IMR-90 (cell line): Measurements from ENCODE around the gene CHD6. TPM values are rescaled to one million over a fixed set of nuclear protein-coding genes. Genes with fewer than 3 reads are reported as not detected.

Experiments used
- ATAC-seq: fragments of 200-7000 bp; cut with Tn5 transposase; 2 replicates; pipeline ENCODE4 v1.9.1; 2020; ENCODE audit warnings: low read depth, mild to moderate bottlenecking, moderate library complexity
- BruUV-seq: library from RNA; stranded (reverse); fragments of 400-500 nt; replicated peaks from 2 replicates; lab custom pipeline; 2021; lab: Mats Ljungman, UMichigan
- CTCF ChIA-PET: fragments of 300-600 bp; formaldehyde crosslinking; extraction: SDS; loops from one replicate; lab custom pipeline; 2021; ENCODE audit warnings: antibody characterized with exemption; lab: Yijun Ruan, JAX
- POLR2A ChIA-PET: fragments of 300-600 bp; sonication (Branson Sonifier 250); formaldehyde crosslinking; loops from one replicate; lab custom pipeline; 2022; ENCODE audit warnings: antibody characterized with exemption; ENCODE audit not compliant: unreplicated experiment; lab: Charles Lee
- DNase-seq: peaks from one replicate; pipeline ENCODE4 v3.0.0; 2013
- H2AFZ ChIP-seq: replicated peaks from 2 replicates; pipeline ENCODE3; 2013; ENCODE audit warnings: low read length, mild to moderate bottlenecking; ENCODE audit not compliant: poor library complexity
- H2AK5ac ChIP-seq: 2 replicates; pipeline ENCODE4 v1.6.1; 2013; ENCODE audit warnings: low read depth, low read length, inconsistent platforms
- H2AK9ac ChIP-seq: replicated peaks from 2 replicates; pipeline ENCODE3; 2013; ENCODE audit warnings: mild to moderate bottlenecking, low read depth, low read length, moderate library complexity; ENCODE audit not compliant: poor library complexity
- H2BK120ac ChIP-seq: 2 replicates; pipeline ENCODE4 v1.6.1; 2013; ENCODE audit warnings: low read depth, low read length, inconsistent platforms
- H2BK15ac ChIP-seq: 3 replicates; pipeline ENCODE4 v1.6.1; 2013; ENCODE audit warnings: low read depth, low read length, inconsistent platforms
- H2BK20ac ChIP-seq: 2 replicates; pipeline ENCODE4 v1.6.1; 2013; ENCODE audit warnings: low read depth, mild to moderate bottlenecking, inconsistent platforms, low read length, moderate library complexity
- H2BK5ac ChIP-seq: 2 replicates; pipeline ENCODE4 v1.6.1; 2013; ENCODE audit warnings: mild to moderate bottlenecking, low read depth, low read length, inconsistent platforms; ENCODE audit not compliant: poor library complexity, severe bottlenecking
- H3K14ac ChIP-seq: replicated peaks from 2 replicates; pipeline ENCODE4 v1.6.1; 2013; ENCODE audit warnings: low read depth, low read length, inconsistent platforms
- H3K18ac ChIP-seq: 2 replicates; pipeline ENCODE4 v1.6.1; 2013; ENCODE audit warnings: low read depth, low read length, control low read depth
- H3K23ac ChIP-seq: 2 replicates; pipeline ENCODE4 v1.6.1; 2013; ENCODE audit warnings: low read depth, low read length, inconsistent platforms
- H3K27ac ChIP-seq: 2 replicates; pipeline ENCODE4 v1.5.1; 2013; ENCODE audit warnings: mild to moderate bottlenecking, control low read depth, low read length; ENCODE audit not compliant: insufficient read depth
- H3K27me3 ChIP-seq: 2 replicates; pipeline ENCODE4 v1.6.1; 2013; ENCODE audit warnings: low read length; ENCODE audit not compliant: control insufficient read depth, insufficient read depth
- H3K36me3 ChIP-seq: 2 replicates; pipeline ENCODE4 v1.6.1; 2013; ENCODE audit warnings: low read length, mixed read lengths; ENCODE audit not compliant: control insufficient read depth, insufficient read depth
- H3K4ac ChIP-seq: 2 replicates; pipeline ENCODE4 v1.6.1; 2013; ENCODE audit warnings: low read depth, low read length, inconsistent platforms
- H3K4me1 ChIP-seq: 2 replicates; pipeline ENCODE4 v1.6.1; 2013; ENCODE audit warnings: low read length, mixed read lengths; ENCODE audit not compliant: control insufficient read depth, insufficient read depth
- H3K4me2 ChIP-seq: 2 replicates; pipeline ENCODE4 v1.6.1; 2013; ENCODE audit warnings: low read depth, mild to moderate bottlenecking, control low read depth, low read length, moderate library complexity
- H3K4me3 ChIP-seq: 2 replicates; pipeline ENCODE4 v1.5.1; 2013; ENCODE audit warnings: low read depth, mild to moderate bottlenecking, control low read depth, low read length, moderate library complexity; ENCODE audit not compliant: insufficient read depth
- H3K56ac ChIP-seq: 2 replicates; pipeline ENCODE4 v1.6.1; 2013; ENCODE audit warnings: low read length, inconsistent platforms; ENCODE audit not compliant: insufficient read depth; ENCODE audit errors: extremely low read depth
- H3K79me1 ChIP-seq, 2 experiments: 2 replicates each; pipeline ENCODE4 v1.6.1; 2013; ENCODE audit warnings: low read length in 2 of 2, inconsistent platforms in 1 of 2, low read depth in 1 of 2
- H3K9ac ChIP-seq: 2 replicates; pipeline ENCODE4 v1.6.1; 2013; ENCODE audit warnings: low read depth, low read length, control low read depth
- H3K9me1 ChIP-seq: 2 replicates; pipeline ENCODE4 v1.6.1; 2013; ENCODE audit warnings: low read length, inconsistent platforms; ENCODE audit not compliant: insufficient read depth
- H3K9me3 ChIP-seq: 2 replicates; pipeline ENCODE4 v1.6.1; 2013; ENCODE audit warnings: low read length; ENCODE audit not compliant: control insufficient read depth, insufficient read depth
- H4K20me1 ChIP-seq: 2 replicates; pipeline ENCODE4 v1.6.1; 2013; ENCODE audit warnings: low read length, inconsistent platforms; ENCODE audit not compliant: insufficient read depth
- H4K5ac ChIP-seq: 2 replicates; pipeline ENCODE4 v1.6.1; 2013; ENCODE audit warnings: mild to moderate bottlenecking, low read depth, low read length, control low read depth
- H4K8ac ChIP-seq, 2 experiments: 2 replicates each; pipeline ENCODE4 v1.6.1; 2013; ENCODE audit warnings: low read depth in 2 of 2, low read length in 2 of 2, control low read depth in 1 of 2, inconsistent platforms in 1 of 2
- H4K91ac ChIP-seq: 2 replicates; pipeline ENCODE4 v1.6.1; 2013; ENCODE audit warnings: low read depth, low read length, inconsistent platforms; ENCODE audit not compliant: insufficient read depth
- MAZ ChIP-seq: IDR thresholded peaks from 2 replicates; pipeline ENCODE4 v1.6.1; 2012; ENCODE audit warnings: low read depth, mild to moderate bottlenecking, low read length, improper control_type of control experiment, moderate library complexity, borderline replicate concordance
- RAD21 ChIP-seq: IDR thresholded peaks from 2 replicates; pipeline ENCODE4 v1.6.1; 2012; ENCODE audit warnings: low read length, improper control_type of control experiment
- WGBS, 2 experiments: methylation state at CpG; one replicate each; pipeline versions ENCODE4 v1.1.5 to v1.1.7; 2013; ENCODE audit warnings: missing lambda C conversion rate in 2 of 2; ENCODE audit not compliant: insufficient read length in 1 of 2; ENCODE audit errors: extremely low coverage in 2 of 2; 5-methylcytosine and 5-hydroxymethylcytosine counted together
- dilution Hi-C: fragments of 300-500 bp; cut with HindIII; formaldehyde crosslinking; loops from one replicate; pipeline ENCODE4 v1.14.3; 2018; ENCODE audit warnings: low sequenced_read_pairs; ENCODE audit not compliant: unreplicated experiment
- in situ Hi-C: fragments of 300-500 bp; cut with MboI; formaldehyde crosslinking; loops from 3 replicates; pipeline ENCODE4 v1.14.3; 2019; ENCODE audit warnings: low sequenced_read_pairs, inconsistent platforms, mixed read lengths
- intact Hi-C: fragments of 100-400 bp; cut with micrococcal nuclease; formaldehyde crosslinking; loops from 2 replicates; pipeline ENCODE4 v1.10.0; 2022
- polyA plus RNA-seq, 3 experiments: library from polyadenylated mRNA; depleted of rRNA; stranded (reverse); fragments of >200 nt; gene quantifications; 2 replicates each; pipeline ENCODE4 v1.2.3, GENCODE V29; 2012; ENCODE audit warnings: low replicate concordance in 1 of 3
- total RNA-seq: library from RNA; depleted of rRNA; stranded (reverse); fragments of >200 nt; gene quantifications from 2 replicates; pipeline ENCODE4 v1.2.3, GENCODE V29; 2012

Gene CHD6
- total and polyA plus RNA-seq, 2 of the 4 experiments (the other 2 are of a cell fraction): 8.8 to 26.7 TPM

- no peak for TF ChIP-seq MAZ
These were observed 253.0 kb downstream of the CHD6 start (continued) for GRCh38 chr20:41364967-41365765.

- no peak overlapping the region for H3K4me2 ChIP-seq
- H3K27me3 ChIP-seq: peaks cover 51% of the 10 kb centered on the region
- H2AK9ac ChIP-seq: no peak overlapping the region
- H2AK5ac ChIP-seq: no peak overlapping the region
- no peaks in the 10 kb centered on the region for H3K79me1 ChIP-seq
- no peak overlapping the region for H3K56ac ChIP-seq
- intact Hi-C loops (no loop called here), in situ Hi-C loops (no loop called here), dilution Hi-C loops (no loop called here)
- H3K4me1 ChIP-seq: no peaks in the 10 kb centered on the region
- H3K23ac ChIP-seq: no peak overlapping the region
- H3K4ac ChIP-seq: no peak overlapping the region
- H2BK20ac ChIP-seq: no peak overlapping the region
- ATAC-seq (no peak), DNase-seq (no peak)
- H2BK120ac ChIP-seq: no peak overlapping the region
- no peak overlapping the region for H3K4me3 ChIP-seq
- H3K18ac ChIP-seq: no peak overlapping the region
- POLR2A ChIA-PET: no interaction called here
- no peak for TF ChIP-seq RAD21
- no peak overlapping the region for H4K5ac ChIP-seq
- no peak overlapping the region for H2BK15ac ChIP-seq
- no TSS peak for BruUV-seq
- H4K20me1 ChIP-seq: peaks cover 4% of the 10 kb centered on the region; the same call in 1 of the 2 replicates
- H3K9me1 ChIP-seq: no peaks in the 10 kb centered on the region
- no peak overlapping the region for H3K14ac ChIP-seq
- no peak overlapping the region for H4K91ac ChIP-seq
- H2BK5ac ChIP-seq: no peak overlapping the region
- CTCF ChIA-PET: no interaction called here
- H3K36me3 ChIP-seq: no peaks in the 10 kb centered on the region
- H3K27ac ChIP-seq: no peak overlapping the region
- no peak overlapping the region for H4K8ac ChIP-seq
- no peaks in the 10 kb centered on the region for H3K9me3 ChIP-seq
- no peak overlapping the region for H3K9ac ChIP-seq
- H2AFZ ChIP-seq: no peak overlapping the region
- 84% methylated on average over 7 of the region's 13 CpGs; no CpG with 5 or more reads in 1 of the 2 experiments for WGBS, 2 experiments
These were observed 253.8 kb downstream of the CHD6 start for GRCh38 chr20:41364236-41364855.
